HUES48 (cell line): ENCODE results near the gene LDB2.

Source experiments
- H3K27ac ChIP-seq: one replicate; pipeline ENCODE4 v1.7.0; 2013; ENCODE audit warnings: low read depth, low read length, inconsistent platforms
- H3K27me3 ChIP-seq: 2 replicates; pipeline ENCODE4 v1.6.1; 2013; ENCODE audit warnings: mild to moderate bottlenecking, low read length; ENCODE audit not compliant: control insufficient read depth, insufficient read depth
- H3K36me3 ChIP-seq: 2 replicates; pipeline ENCODE4 v1.6.1; 2013; ENCODE audit warnings: low read length; ENCODE audit not compliant: control insufficient read depth, insufficient read depth
- H3K4me1 ChIP-seq: 2 replicates; pipeline ENCODE4 v1.6.1; 2013; ENCODE audit warnings: mild to moderate bottlenecking, low read length; ENCODE audit not compliant: control insufficient read depth, insufficient read depth
- H3K4me3 ChIP-seq: 2 replicates; pipeline ENCODE4 v1.5.1; 2013; ENCODE audit warnings: mild to moderate bottlenecking, low read depth, low read length
- H3K9ac ChIP-seq: 2 replicates; pipeline ENCODE4 v1.6.1; 2013; ENCODE audit warnings: mild to moderate bottlenecking, low read depth, low read length, moderate library complexity
- H3K9me3 ChIP-seq: 2 replicates; pipeline ENCODE4 v1.6.1; 2013; ENCODE audit warnings: low read length; ENCODE audit not compliant: control insufficient read depth, insufficient read depth

LDB2 gene

GRCh38 chr4:16492872-16493271, 405.6 kb downstream of the LDB2 start:
- Histone ChIP-seq H3K4me1 (no peaks in the 10 kb centered on the region), H3K27me3 (no peaks in the 10 kb centered on the region), H3K9ac (no peak overlapping the region), H3K4me3 (no peak overlapping the region), H3K36me3 (no peaks in the 10 kb centered on the region), H3K27ac (no peak overlapping the region), H3K9me3 (no peaks in the 10 kb centered on the region)

DNA sequence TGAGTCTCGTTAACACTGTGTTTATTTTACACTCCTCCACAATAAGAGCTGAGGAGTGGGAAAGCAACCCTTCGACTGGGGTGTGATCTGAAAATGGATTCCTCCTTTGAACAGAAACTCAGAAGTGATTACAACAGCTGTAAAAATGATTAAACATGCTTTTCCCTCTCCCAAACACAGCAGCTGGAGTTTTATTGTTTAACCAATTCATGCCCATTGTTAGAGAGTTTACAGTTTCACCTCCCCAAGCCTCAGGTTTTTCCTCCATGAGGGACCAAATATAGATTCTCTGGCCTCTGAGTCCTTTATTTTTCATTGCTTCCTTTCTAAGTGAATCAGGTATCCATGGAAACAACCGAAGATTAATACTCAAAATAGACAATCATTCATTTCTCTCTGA, 409.2 kb downstream of the LDB2 start:
- H3K27me3 ChIP-seq = no peaks in the 10 kb centered on the region
- no peak overlapping the region for H3K4me3 ChIP-seq
- no peaks in the 10 kb centered on the region for H3K9me3 ChIP-seq
- no peak overlapping the region for H3K9ac ChIP-seq
- no peak overlapping the region for H3K27ac ChIP-seq
- no peaks in the 10 kb centered on the region for H3K4me1 ChIP-seq
- no peaks in the 10 kb centered on the region for H3K36me3 ChIP-seq

GRCh38 chr4:16488084-16488483, 410.4 kb downstream of the LDB2 start:
- H3K4me1 ChIP-seq = no peaks in the 10 kb centered on the region
- no peaks in the 10 kb centered on the region for H3K36me3 ChIP-seq
- H3K27me3 ChIP-seq = no peaks in the 10 kb centered on the region
- no peak overlapping the region for H3K4me3 ChIP-seq
- no peaks in the 10 kb centered on the region for H3K9me3 ChIP-seq
- no peak overlapping the region for H3K27ac ChIP-seq
- H3K9ac ChIP-seq = no peak overlapping the region

GRCh38 chr4:16484711-16485110, 413.7 kb downstream of the LDB2 start:
- no peak overlapping the region for H3K27ac ChIP-seq
- H3K27me3 ChIP-seq = no peaks in the 10 kb centered on the region
- H3K4me1 ChIP-seq = no peaks in the 10 kb centered on the region
- H3K9ac ChIP-seq = no peak overlapping the region
- no peaks in the 10 kb centered on the region for H3K36me3 ChIP-seq
- H3K4me3 ChIP-seq = no peak overlapping the region
- H3K9me3 ChIP-seq = no peaks in the 10 kb centered on the region

DNA sequence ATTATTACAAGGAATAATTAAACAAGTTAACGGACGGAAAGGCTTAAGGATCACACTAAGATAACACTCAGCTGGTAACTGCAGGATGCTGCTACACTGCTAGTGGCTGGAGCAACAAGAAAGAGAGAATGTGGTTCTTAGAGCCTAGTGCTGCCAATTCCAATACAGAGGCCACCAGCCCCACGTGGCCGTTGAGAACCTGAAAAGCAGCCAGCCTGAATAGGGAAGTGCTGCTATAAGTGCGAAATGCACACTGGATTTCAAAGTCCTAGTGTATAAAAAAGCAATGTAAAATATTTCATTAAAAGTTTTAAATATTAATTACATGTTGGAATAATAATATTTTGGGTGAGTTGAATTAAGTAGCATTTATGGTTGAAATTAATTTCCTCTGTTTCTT, 414.9 kb downstream of the LDB2 start:
- Histone ChIP-seq H3K9me3 (no peaks in the 10 kb centered on the region), H3K27me3 (no peaks in the 10 kb centered on the region), H3K9ac (no peak overlapping the region)

GRCh38 chr4:16480011-16480410, 418.4 kb downstream of the LDB2 start:
- no peaks in the 10 kb centered on the region for H3K27me3 ChIP-seq

More for the DNA sequence above, 414.9 kb downstream of the LDB2 start:
- Histone ChIP-seq H3K27ac (no peak overlapping the region), H3K4me3 (no peak overlapping the region), H3K36me3 (no peaks in the 10 kb centered on the region), H3K4me1 (no peaks in the 10 kb centered on the region)

GRCh38 chr4:16472537-16472936, 425.9 kb downstream of the LDB2 start:
- Histone ChIP-seq H3K9ac (no peak overlapping the region), H3K27ac (no peak overlapping the region), H3K9me3 (no peaks in the 10 kb centered on the region), H3K4me3 (no peak overlapping the region), H3K4me1 (no peaks in the 10 kb centered on the region), H3K27me3 (no peaks in the 10 kb centered on the region), H3K36me3 (no peaks in the 10 kb centered on the region)

More at GRCh38 chr4:16480011-16480410, 418.4 kb downstream of the LDB2 start:
- no peaks in the 10 kb centered on the region for H3K4me1 ChIP-seq
- H3K9ac ChIP-seq = no peak overlapping the region
- no peak overlapping the region for H3K27ac ChIP-seq
- no peaks in the 10 kb centered on the region for H3K9me3 ChIP-seq
- H3K36me3 ChIP-seq = no peaks in the 10 kb centered on the region
- no peak overlapping the region for H3K4me3 ChIP-seq

- H3K27ac ChIP-seq = no peak overlapping the region
- H3K4me1 ChIP-seq = no peaks in the 10 kb centered on the region
Observed at GRCh38 chr4:16467061-16467460, 431.4 kb downstream of the LDB2 start.

DNA sequence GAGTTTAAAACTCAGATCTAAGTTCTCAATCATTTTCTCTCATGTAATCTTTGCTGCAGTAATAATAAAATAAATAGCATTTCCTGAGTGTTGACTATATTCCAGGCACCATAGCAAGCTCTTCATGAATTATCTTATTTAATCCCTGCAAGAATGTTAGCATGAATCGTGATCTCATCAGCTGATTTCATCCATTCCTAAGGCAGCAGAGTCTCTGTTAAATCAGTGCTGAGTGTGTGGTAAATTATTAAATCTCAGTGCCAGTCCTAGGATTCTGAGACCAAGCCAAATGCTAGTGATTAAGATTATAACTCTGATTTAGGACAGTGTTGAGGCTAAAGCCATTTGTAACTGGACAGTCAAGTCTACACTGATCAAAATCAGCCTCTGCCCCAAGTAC, 431.9 kb downstream of the LDB2 start:
- Histone ChIP-seq H3K4me3 (no peak overlapping the region), H3K36me3 (no peaks in the 10 kb centered on the region)

More at GRCh38 chr4:16467061-16467460, 431.4 kb downstream of the LDB2 start:
- no peak overlapping the region for H3K4me3 ChIP-seq
- no peaks in the 10 kb centered on the region for H3K27me3 ChIP-seq
- H3K36me3 ChIP-seq = no peaks in the 10 kb centered on the region
- no peak overlapping the region for H3K9ac ChIP-seq
- H3K9me3 ChIP-seq = no peaks in the 10 kb centered on the region

GRCh38 chr4:16464651-16465050, 433.8 kb downstream of the LDB2 start:
- no peaks in the 10 kb centered on the region for H3K9me3 ChIP-seq
- H3K4me1 ChIP-seq = no peaks in the 10 kb centered on the region
- no peak overlapping the region for H3K27ac ChIP-seq
- no peaks in the 10 kb centered on the region for H3K27me3 ChIP-seq
- no peak overlapping the region for H3K9ac ChIP-seq
- no peaks in the 10 kb centered on the region for H3K36me3 ChIP-seq
- H3K4me3 ChIP-seq = no peak overlapping the region

More for the DNA sequence above, 431.9 kb downstream of the LDB2 start:
- Histone ChIP-seq H3K9ac (no peak overlapping the region), H3K4me1 (no peaks in the 10 kb centered on the region), H3K27me3 (no peaks in the 10 kb centered on the region), H3K27ac (no peak overlapping the region), H3K9me3 (no peaks in the 10 kb centered on the region)

- Histone ChIP-seq H3K36me3 (no peaks in the 10 kb centered on the region), H3K9ac (no peak overlapping the region), H3K9me3 (no peaks in the 10 kb centered on the region), H3K4me3 (no peak overlapping the region), H3K27ac (no peak overlapping the region), H3K4me1 (no peaks in the 10 kb centered on the region), H3K27me3 (peaks cover 9% of the 10 kb centered on the region; the same call in 1 of the 2 replicates)
Observed at GRCh38 chr4:16462656-16463055, 435.8 kb downstream of the LDB2 start.

- no peak overlapping the region for H3K27ac ChIP-seq
- H3K4me1 ChIP-seq = no peaks in the 10 kb centered on the region
- no peak overlapping the region for H3K9ac ChIP-seq
- H3K36me3 ChIP-seq = no peaks in the 10 kb centered on the region
- H3K9me3 ChIP-seq = no peaks in the 10 kb centered on the region
- H3K27me3 ChIP-seq = peaks cover 13% of the 10 kb centered on the region
- no peak overlapping the region for H3K4me3 ChIP-seq
Observed at GRCh38 chr4:16461362-16461761, 437.1 kb downstream of the LDB2 start.
